Esophagus squamous epithelium (tissue), 4 donors: ENCODE data around the gene EVC.

Source experiments
- CTCF ChIP-seq, 6 experiments: fragments of 450-650 bp in 4 of 6; fragments of 200-600 bp in 2 of 6; sonication (generic) in 2 of 6; IDR thresholded peaks; one replicate each; pipeline ENCODE4 v1.5.1; 2016 to 2019; ENCODE audit warnings: antibody characterized with exemption in 6 of 6, mild to moderate bottlenecking in 4 of 6, moderate library complexity in 4 of 6
- POLR2A ChIP-seq, 4 donors: fragments of 450-650 bp; IDR thresholded peaks; one replicate each; pipeline ENCODE4 v1.6.1; 2017; ENCODE audit warnings: antibody characterized with exemption in 4 of 4, mild to moderate bottlenecking in 4 of 4, moderate library complexity in 3 of 4

- TF ChIP-seq CTCF (IDR thresholded peaks at IDR 0.05), result no peak
- TF ChIP-seq POLR2A (IDR thresholded peaks at IDR 0.05), result no peak
Observed at GRCh38 chr4:5721923-5722322, 10.9 kb downstream of the EVC start.
